HG02884 (cell line): ENCODE results near the gene MARK2.

Source experiments
- ATAC-seq: cut with Tn5 transposase; IDR thresholded peaks from one replicate; pipeline ENCODE4 v1.9.1; 2021; ENCODE audit warnings: mild to moderate bottlenecking, moderate library complexity; ENCODE audit not compliant: unreplicated experiment

Gene MARK2

DNA sequence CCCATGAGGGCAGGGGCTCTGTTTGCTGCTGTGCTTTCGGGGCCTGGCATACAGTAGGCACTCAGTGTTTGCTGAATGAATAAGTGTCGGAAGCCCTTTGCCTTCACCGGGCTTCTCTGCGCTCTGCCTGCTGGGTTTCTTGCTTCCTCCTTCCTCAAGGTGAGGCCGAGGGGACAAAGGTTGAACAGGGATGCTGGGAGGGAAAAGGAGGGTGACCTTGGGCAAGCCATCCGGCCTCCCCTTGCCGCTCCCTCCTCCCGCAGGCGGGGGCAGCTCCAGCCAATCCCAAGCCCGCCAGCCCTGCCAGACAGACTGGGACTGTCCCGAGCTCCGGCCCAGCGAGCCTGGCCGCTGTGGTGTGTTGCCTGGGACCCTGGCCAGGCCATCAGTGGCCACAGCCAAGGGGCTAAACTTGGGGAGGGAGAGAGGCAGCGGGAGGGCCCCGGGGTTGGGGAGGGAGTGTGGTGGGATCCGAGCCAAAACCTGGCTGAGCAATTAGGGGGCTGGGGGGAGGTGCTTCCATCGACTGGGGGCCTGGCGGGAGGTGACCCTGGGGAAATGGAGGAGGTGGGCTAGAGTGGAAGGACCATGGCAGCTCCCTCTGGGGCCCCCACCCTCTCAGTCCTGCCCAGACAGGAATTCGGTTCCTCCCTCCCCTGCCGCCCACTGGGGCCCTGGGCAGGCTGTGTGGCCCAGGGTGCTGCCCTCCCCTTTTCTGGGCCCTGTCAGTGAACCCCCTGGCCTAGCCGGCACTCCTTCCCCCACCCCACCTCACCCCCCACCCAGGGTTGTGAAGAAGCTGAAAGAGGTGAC lies 81.4 kb downstream of the MARK2 start:
- ATAC-seq = no peak

- ATAC-seq = no peak
Measured at GRCh38 chr11:63920939-63921417, 82.1 kb downstream of the MARK2 start.

GRCh38 chr11:63922673-63923192 lies 83.8 kb downstream of the MARK2 start:
- ATAC-seq = no peak

DNA sequence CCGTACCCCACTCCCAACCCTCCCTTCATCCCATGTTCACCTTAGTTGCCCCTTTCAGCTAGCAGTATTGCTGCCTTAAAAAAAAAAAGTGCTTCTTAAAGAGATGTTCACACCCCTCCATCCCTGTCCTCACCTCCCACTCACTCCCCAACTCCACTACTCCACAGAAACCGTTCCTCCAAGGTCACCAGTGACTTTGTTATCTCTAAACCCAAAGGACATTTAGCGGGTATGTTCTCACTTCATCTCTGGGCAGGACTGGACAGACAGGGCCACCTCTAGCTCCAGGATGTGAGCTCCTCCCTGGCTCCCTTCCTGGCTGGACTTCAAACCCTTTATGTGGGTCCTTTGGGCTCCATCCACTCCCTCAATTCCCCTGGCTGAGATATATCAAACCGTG lies 84.4 kb downstream of the MARK2 start:
- no peak for ATAC-seq

GRCh38 chr11:63929616-63930015 lies 90.7 kb downstream of the MARK2 start:
- no peak for ATAC-seq

GRCh38 chr11:63931045-63931444 lies 92.1 kb downstream of the MARK2 start:
- ATAC-seq = no peak

DNA sequence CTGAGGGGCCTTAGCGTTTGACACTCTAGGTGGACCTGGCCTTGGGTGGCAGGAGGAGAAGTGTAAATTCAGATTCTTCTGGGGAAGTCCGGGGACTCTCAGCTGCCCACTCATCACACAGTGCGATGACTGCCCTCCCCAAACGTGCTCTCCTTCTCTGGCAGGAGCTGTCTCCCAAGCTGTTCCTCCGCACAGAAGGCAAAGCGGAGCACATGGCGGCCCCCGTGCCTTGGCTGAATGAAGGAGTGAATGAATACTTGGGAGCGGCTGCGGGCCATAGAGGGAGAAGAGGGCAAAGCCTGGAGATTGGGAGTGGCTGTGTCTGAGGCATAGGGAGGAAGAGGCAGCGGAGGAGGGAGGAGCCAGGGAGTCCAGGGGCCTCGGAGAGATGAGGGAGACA lies 93.0 kb downstream of the MARK2 start:
- no peak for ATAC-seq

- ATAC-seq = no peak
Measured at GRCh38 chr11:63933459-63933858, 94.5 kb downstream of the MARK2 start.

DNA sequence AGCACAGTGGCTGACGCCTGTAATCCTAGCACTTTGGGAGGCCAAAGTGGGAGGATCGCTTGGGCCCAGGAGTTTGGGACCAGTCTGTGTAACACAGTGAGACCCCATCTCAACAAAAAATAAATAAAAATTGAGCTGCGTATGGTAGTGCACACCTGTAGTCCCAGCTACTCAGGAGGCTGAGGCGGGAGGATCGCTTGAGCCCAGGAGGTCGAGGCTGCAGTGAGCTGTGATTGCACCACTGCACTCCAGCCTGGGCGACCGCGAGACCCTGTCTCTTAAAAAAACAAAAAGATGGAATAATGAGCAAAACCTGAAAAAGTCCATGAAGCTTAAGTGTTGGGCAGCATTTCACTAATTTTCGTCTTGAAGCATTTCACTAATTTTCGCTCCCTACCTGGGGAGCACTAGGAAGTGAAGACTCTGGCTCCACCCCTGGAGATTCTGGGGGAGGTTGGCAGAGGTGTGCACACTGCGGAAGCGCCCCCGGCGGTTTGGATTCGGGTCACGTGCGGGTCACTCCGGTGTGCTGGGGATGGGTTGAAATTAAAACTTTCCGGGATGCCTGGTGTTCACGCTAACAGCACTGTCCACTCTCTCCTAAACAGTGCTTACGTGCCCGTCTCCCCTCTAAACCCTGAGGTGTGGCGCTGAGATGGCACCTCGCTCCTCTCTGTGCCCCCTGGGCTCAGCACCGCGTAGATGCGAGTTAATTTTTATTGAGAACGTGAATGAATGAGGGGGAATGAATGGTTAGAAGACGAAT lies 99.0 kb downstream of the MARK2 start:
- ATAC-seq = no peak

GRCh38 chr11:63938479-63939396 lies 99.8 kb downstream of the MARK2 start, which contains the start of gene NAA40:
Gene NAA40 (plus strand): TSS chr11:63939002. CDS start chr11:63939097, 95 bp downstream.
- peak; percentile 88 for ATAC-seq

DNA sequence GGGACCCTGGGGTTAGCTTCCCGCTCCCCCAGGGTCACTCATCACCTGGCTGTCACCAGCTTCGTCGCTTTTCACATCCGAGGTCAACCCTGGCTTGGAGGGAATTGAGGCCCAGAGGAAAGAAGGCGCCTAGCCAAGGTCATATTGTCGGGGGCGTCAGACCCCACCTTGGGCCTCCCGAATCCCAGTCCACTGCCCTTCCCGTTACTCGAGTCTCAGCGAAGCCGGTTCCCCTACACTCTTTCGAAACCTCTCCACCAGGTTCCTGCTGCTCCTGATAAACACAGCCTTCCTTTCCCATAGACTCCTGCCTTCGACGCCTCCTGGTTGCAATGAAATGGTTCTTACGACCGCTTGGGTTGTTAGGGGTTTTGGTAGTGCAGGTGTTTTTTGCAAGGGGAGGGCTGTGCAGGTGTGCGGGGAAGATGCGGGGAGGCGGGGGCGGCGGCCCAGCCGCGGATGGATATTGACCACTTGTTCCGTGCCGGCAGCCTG lies 100.5 kb downstream of the MARK2 start:
- no peak for ATAC-seq

GRCh38 chr11:63940786-63941185 lies 101.9 kb downstream of the MARK2 start:
- ATAC-seq = no peak

DNA sequence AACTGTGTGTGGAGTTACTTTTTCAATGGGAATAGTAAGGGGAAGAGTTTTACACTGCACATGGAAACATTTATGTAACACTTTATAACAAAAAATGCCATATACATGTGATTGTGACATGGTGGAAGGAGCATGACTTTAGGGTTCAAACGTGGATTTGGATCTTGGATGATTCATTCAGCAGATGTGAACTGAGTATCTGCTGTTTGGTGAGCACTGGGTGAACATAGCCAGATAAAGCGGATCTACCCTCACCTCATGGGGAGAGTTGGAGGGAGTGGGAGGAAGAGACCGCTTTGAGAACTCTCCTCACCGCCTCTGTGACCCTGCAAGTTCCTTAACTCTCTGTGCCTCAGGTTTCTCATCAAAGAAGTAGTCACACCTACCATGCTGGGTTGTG lies 103.0 kb downstream of the MARK2 start:
- ATAC-seq = no peak

- ATAC-seq = no peak
Measured at GRCh38 chr11:63942803-63943202, 103.9 kb downstream of the MARK2 start.

DNA sequence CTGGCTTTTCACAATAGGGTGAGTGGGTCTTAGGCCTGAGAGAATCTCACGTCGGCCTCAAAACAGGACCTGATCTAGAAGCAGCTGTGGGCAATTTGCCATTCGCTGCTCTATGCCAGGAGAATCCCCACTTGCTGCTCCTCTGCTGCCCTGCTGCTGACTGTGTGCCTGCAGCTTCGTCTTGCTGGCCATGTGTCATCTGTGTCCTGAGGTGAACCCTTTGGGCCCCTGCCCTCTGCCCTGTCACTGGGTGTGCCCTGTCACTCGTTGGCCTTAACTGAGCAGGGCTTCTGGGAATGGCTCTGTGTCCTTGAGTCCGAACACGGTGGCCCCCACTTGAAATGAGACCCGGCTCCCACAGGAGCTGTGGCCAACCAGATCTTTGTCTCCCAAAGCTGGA lies 106.1 kb downstream of the MARK2 start:
- no peak for ATAC-seq

DNA sequence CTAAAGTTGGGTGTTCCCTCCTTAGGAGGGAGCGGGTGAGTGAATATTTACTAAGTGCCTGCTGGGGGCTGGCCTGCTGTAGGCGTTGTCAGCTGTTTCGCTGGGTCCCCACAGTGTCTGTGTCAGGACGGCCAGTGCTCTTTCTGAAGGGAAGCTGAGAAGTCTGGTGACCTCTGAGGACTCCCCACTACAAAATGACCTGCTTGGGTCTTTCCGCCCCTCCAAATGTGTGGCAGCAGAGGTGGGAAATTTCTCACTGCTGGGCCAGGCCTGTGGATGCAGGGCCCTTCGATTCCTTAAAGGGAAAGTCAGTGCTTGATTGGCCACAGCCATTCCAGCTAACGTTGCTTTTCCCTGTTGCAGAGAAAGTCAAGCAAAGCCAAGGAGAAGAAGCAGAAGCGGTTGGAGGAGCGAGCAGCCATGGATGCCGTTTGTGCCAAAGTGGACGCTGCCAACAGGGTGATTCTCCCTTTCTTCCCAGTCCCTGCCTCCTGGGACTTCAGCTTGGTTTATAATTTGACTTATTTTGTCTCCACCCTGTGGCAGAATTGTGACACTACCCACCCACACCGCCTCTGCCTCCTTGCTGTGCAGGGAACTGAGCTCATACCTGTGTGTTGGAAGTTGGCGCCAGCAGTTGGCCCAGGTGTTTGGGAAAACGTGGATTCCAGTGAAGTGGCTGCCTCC lies 106.7 kb downstream of the MARK2 start:
- no peak for ATAC-seq

DNA sequence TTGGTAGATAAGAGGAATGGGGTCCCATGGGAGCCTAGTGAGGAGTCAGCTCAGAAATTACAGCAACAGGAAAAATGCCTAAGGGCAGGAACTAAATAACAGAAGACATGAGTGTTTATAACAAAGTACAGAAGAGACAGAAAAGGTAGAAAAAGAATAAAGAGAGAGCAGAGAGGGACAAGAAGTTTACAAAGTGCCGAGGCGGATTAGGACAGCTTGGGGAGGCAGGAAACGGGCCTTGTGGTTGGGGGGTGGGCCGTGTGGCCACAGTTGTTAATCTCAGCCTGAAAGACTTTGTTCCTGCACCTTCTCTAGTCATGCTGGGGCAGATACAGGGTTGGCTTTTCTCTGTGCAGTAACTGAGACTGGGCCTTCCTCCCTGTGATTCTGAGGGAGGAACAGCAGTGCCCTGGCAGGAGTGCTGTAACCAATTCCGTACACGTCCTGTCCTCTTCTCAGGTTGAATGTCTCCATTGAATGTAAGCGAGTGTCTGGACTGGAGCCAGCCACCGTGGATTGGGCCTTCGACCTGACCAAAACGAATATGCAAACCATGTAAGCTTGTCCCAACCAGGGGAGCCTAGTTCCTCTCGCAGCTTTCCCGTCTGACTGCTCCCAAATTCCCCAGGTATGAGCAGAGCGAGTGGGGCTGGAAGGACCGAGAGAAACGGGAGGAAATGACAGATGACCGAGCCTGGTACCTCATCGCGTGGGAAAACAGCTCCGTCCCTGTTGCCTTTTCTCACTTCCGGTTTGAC lies 113.0 kb downstream of the MARK2 start:
- no peak for ATAC-seq

DNA sequence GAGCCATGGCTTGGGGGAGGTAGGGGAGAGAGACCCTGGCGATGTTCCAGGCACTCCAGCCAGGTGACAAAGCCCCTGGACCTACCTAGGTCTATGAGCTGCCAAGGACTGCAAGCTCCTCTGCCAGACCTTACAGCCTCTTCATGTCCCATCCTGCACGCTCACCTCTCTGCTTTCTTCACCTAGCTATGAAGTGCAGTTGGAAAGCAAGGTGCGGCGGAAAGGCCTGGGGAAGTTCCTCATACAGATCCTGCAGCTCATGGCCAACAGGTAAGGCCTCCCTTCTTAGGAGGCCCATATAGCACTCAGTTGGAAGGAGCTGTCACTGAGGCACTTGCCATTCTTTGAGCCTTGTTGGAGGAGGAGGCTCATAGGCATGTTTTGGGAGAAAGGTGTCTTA lies 113.7 kb downstream of the MARK2 start:
- no peak for ATAC-seq

GRCh38 chr11:63958008-63958407 lies 119.1 kb downstream of the MARK2 start:
- no peak for ATAC-seq
